B cell (primary cell): Measurements from ENCODE around the gene S100A3. TPM values are rescaled to one million over a fixed set of nuclear protein-coding genes. Genes with fewer than 3 reads are reported as not detected.

Experiments used
- ATAC-seq: fragments of 200-7000 bp; cut with Tn5 transposase; one replicate; pipeline ENCODE4 v1.10.0; 2021; ENCODE audit warnings: low read depth, mild to moderate bottlenecking, moderate number of reproducible peaks, moderate library complexity
- CTCF ChIA-PET: fragments of 350-600 bp; sonication (Branson Sonifier 250); formaldehyde crosslinking; loops from one replicate; lab custom pipeline; 2021; ENCODE audit warnings: antibody characterized with exemption, inconsistent platforms; lab: Charles Lee
- POLR2A ChIA-PET: fragments of 350-600 bp; sonication (Branson Sonifier 250); formaldehyde crosslinking; loops from one replicate; lab custom pipeline; 2021; ENCODE audit warnings: antibody characterized with exemption; lab: Charles Lee
- DNase-seq: peaks from one replicate; pipeline ENCODE4 v3.0.0; 2013
- H2AFZ ChIP-seq: 2 replicates; pipeline ENCODE4 v1.6.1; 2012; ENCODE audit warnings: mild to moderate bottlenecking, low read depth, low read length; ENCODE audit not compliant: insufficient read depth, poor library complexity, severe bottlenecking
- H3K27ac ChIP-seq, 2 donors: 1 replicate in 1 of 2; 2 replicates in 1 of 2; pipeline ENCODE4 v1.5.1; 2012 to 2013; ENCODE audit warnings: low read length in 2 of 2, mild to moderate bottlenecking in 2 of 2, moderate library complexity in 1 of 2
- H3K27me3 ChIP-seq, 4 experiments: fragments of 200-600 bp in 1 of 4; sonication (generic) in 1 of 4; replicated peaks in 1 of 4; 1 replicate in 2 of 4; 2 replicates in 2 of 4; pipeline versions ENCODE4 v1.6.1 to v1.7.0; 2013 to 2016; ENCODE audit warnings: low read length in 3 of 4, mild to moderate bottlenecking in 2 of 4, mixed read lengths in 1 of 4, moderate library complexity in 1 of 4; ENCODE audit not compliant: insufficient read depth in 4 of 4, control insufficient read depth in 3 of 4; ENCODE audit errors: control extremely low read depth in 1 of 4
- H3K36me3 ChIP-seq, 2 experiments: replicated peaks in 1 of 2; 1 replicate in 1 of 2; 2 replicates in 1 of 2; pipeline versions ENCODE4 v1.6.1 to v1.7.1; 2013; ENCODE audit warnings: low read length in 1 of 2; ENCODE audit not compliant: insufficient read depth in 2 of 2, control insufficient read depth in 1 of 2; ENCODE audit errors: control extremely low read depth in 1 of 2, extremely low read depth in 1 of 2
- H3K4me1 ChIP-seq, 2 donors: fragments of 200-600 bp in 1 of 2; sonication (generic) in 1 of 2; 1 replicate in 1 of 2; 2 replicates in 1 of 2; pipeline versions ENCODE4 v1.5.1 to v1.6.1; 2013 to 2017; ENCODE audit warnings: low read length in 2 of 2; ENCODE audit not compliant: control insufficient read depth in 2 of 2, insufficient read depth in 2 of 2
- H3K4me2 ChIP-seq: replicated peaks from 2 replicates; pipeline ENCODE3; 2012; ENCODE audit warnings: mild to moderate bottlenecking, low read depth, low read length; ENCODE audit not compliant: poor library complexity, severe bottlenecking
- H3K4me3 ChIP-seq, 5 experiments: fragments of 200-600 bp in 1 of 5; sonication (generic) in 1 of 5; 1 replicate in 3 of 5; 2 replicates in 2 of 5; pipeline versions ENCODE4 v1.5.1 to v1.7.0; 2011 to 2016; ENCODE audit warnings: low read length in 4 of 5, mild to moderate bottlenecking in 4 of 5, low read depth in 2 of 5, control low read depth in 1 of 5, moderate library complexity in 1 of 5; ENCODE audit not compliant: insufficient read depth in 1 of 5; ENCODE audit errors: control extremely low read depth in 1 of 5, extremely low read depth in 1 of 5
- H3K79me2 ChIP-seq: fragments of 200-600 bp; sonication (generic); one replicate; pipeline ENCODE4 v1.6.0; 2016; ENCODE audit warnings: low read length; ENCODE audit not compliant: control insufficient read depth, insufficient read depth
- H3K9ac ChIP-seq: fragments of 200-600 bp; sonication (generic); 2 replicates; pipeline ENCODE4 v1.6.1; 2017; ENCODE audit warnings: mild to moderate bottlenecking, low read length, moderate library complexity
- H3K9me3 ChIP-seq, 3 donors: one replicate each; pipeline versions ENCODE4 v1.6.1 to v1.7.1; 2013; ENCODE audit warnings: low read length in 2 of 3; ENCODE audit not compliant: control insufficient read depth in 2 of 3, insufficient read depth in 1 of 3; ENCODE audit errors: control extremely low read depth in 1 of 3
- H4K20me1 ChIP-seq: 2 replicates; pipeline ENCODE4 v1.6.0; 2012; ENCODE audit warnings: mild to moderate bottlenecking, low read length; ENCODE audit not compliant: insufficient read depth, control insufficient read depth, poor library complexity, severe bottlenecking
- H3K27ac Mint-ChIP-seq: one replicate; pipeline ENCODE4 v1.8.0; 2021; ENCODE audit warnings: mixed read lengths
- H3K27me3 Mint-ChIP-seq: one replicate; pipeline ENCODE4 v1.8.0; 2021; ENCODE audit warnings: mixed read lengths
- H3K4me1 Mint-ChIP-seq: one replicate; pipeline ENCODE4 v1.8.0; 2021; ENCODE audit warnings: mixed read lengths
- H3K4me3 Mint-ChIP-seq: one replicate; pipeline ENCODE4 v1.8.0; 2021; ENCODE audit warnings: mixed read lengths
- H3K9me3 Mint-ChIP-seq: one replicate; pipeline ENCODE4 v1.8.0; 2022; ENCODE audit warnings: mixed read lengths; ENCODE audit not compliant: insufficient read depth
- CTCF ChIP-seq: fragments of 200-600 bp; IDR thresholded peaks from one replicate; pipeline ENCODE4 v1.8.0; 2022; ENCODE audit warnings: antibody characterized with exemption, mild to moderate bottlenecking
- EZH2 ChIP-seq: IDR thresholded peaks from 2 replicates; pipeline ENCODE4 v1.6.1; 2012; ENCODE audit warnings: borderline replicate concordance, low read depth, mild to moderate bottlenecking, moderate library complexity, low read length; ENCODE audit not compliant: insufficient read depth, poor library complexity, severe bottlenecking
- WGBS: methylation state at CpG from one replicate; pipeline ENCODE4 v1.1.5; 2013; ENCODE audit warnings: missing lambda C conversion rate; ENCODE audit not compliant: insufficient coverage; 5-methylcytosine and 5-hydroxymethylcytosine counted together
- intact Hi-C: fragments of 100-400 bp; cut with micrococcal nuclease; formaldehyde crosslinking; loops from one replicate; pipeline ENCODE4 v1.10.0; 2022
- polyA plus RNA-seq: library from polyadenylated mRNA; depleted of rRNA; stranded (reverse); fragments of >200 nt; gene quantifications from 2 replicates; pipeline ENCODE4 v1.2.3, GENCODE V29; 2012
- total RNA-seq, 2 donors: library from RNA; stranded (reverse); fragments of 120-200 nt in 1 of 2; gene quantifications; 1 replicate in 1 of 2; 2 replicates in 1 of 2; pipeline versions ENCODE4 v1.2.3 to v1.2.4, GENCODE V29; 2013 to 2022

S100A3 gene
- total and polyA plus RNA-seq, 2 donors (not counting 1 experiment from before 2014, with no cell fraction given), result not detected

GRCh38 chr1:153566414-153567371 lies 17.6 kb upstream of the S100A3 start:
- intact Hi-C loops, result no loop called here
- Histone ChIP-seq H3K79me2 (no peaks in the 10 kb centered on the region), H3K27ac (peak overlapping the region; percentile 49 to 63), H2AFZ (peak overlapping the region; percentile 72), H3K4me1 (peaks cover 12 to 28% of the 10 kb centered on the region in 2 donors), H3K4me3 (no peak overlapping the region), H3K4me2 (peak overlapping the region; percentile 58), H3K9ac (peak overlapping the region; percentile 29), H3K27me3 (peaks cover 0 to 2% (median 0%) of the 10 kb centered on the region in 4 experiments), H3K36me3 (no peaks in the 10 kb centered on the region), H4K20me1 (no peaks in the 10 kb centered on the region), H3K9me3 (no peaks in the 10 kb centered on the region)
- WGBS, result 49% methylated on average over 14 of the region's 16 CpGs
- peaks cover 7% of the 10 kb centered on the region for H3K27me3 Mint-ChIP-seq
- ATAC-seq (peak; percentile 80), DNase-seq (peak; percentile 50)
- peak overlapping the region; percentile 55 for H3K4me3 Mint-ChIP-seq
- peaks cover 30% of the 10 kb centered on the region for H3K4me1 Mint-ChIP-seq
- H3K9me3 Mint-ChIP-seq, result no peaks in the 10 kb centered on the region
- CTCF ChIA-PET, result interaction anchor here (0.6 to 2.8 kb wide), 10 partner anchors 16 to 419 kb away, joined by 3 to 36 read pairs (median 5); partner anchors contain the start of genes DENND4B, RAB13, S100A4 and S100A5
- peak overlapping the region; percentile 85 for H3K27ac Mint-ChIP-seq
- POLR2A ChIA-PET, result interaction anchor here (0.6 to 1.9 kb wide), 8 partner anchors 12 to 67 kb away, joined by 3 to 8 read pairs (median 4); partner anchors contain the start of genes CHTOP, S100A5 and S100A6
- TF ChIP-seq EZH2 (no peak), CTCF (no peak)
